H9 (cell line): ENCODE data around the gene JAK2. TPM values are rescaled to one million over a fixed set of nuclear protein-coding genes. Genes with fewer than 3 reads are reported as not detected.

Experiments used
- DNase-seq: peaks from one replicate; pipeline ENCODE4 v3.0.0-alpha.2; 2017
- H2AFZ ChIP-seq: one replicate; pipeline ENCODE4 v1.6.1; 2013; ENCODE audit warnings: mild to moderate bottlenecking, low read length, control low read depth, moderate library complexity
- H2AK5ac ChIP-seq: 2 replicates; pipeline ENCODE4 v1.6.1; 2013; ENCODE audit warnings: low read length, control low read depth, mixed read lengths; ENCODE audit not compliant: insufficient read length
- H2BK120ac ChIP-seq: one replicate; pipeline ENCODE4 v1.6.1; 2013; ENCODE audit warnings: low read depth, mild to moderate bottlenecking, low read length, control low read depth, inconsistent platforms; ENCODE audit not compliant: poor library complexity, severe bottlenecking
- H2BK12ac ChIP-seq: 2 replicates; pipeline ENCODE4 v1.6.1; 2013; ENCODE audit warnings: low read length, control low read depth, mixed read lengths, low read depth; ENCODE audit not compliant: insufficient read length
- H2BK15ac ChIP-seq: 2 replicates; pipeline ENCODE4 v1.6.1; 2013; ENCODE audit warnings: low read depth, low read length, control low read depth
- H2BK20ac ChIP-seq: one replicate; pipeline ENCODE4 v1.6.1; 2013; ENCODE audit warnings: low read depth, mild to moderate bottlenecking, low read length, control low read depth, inconsistent platforms; ENCODE audit not compliant: poor library complexity, severe bottlenecking
- H2BK5ac ChIP-seq: 2 replicates; pipeline ENCODE4 v1.6.1; 2013; ENCODE audit warnings: low read length, control low read depth, mixed read lengths; ENCODE audit not compliant: insufficient read length
- H3K14ac ChIP-seq: 2 replicates; pipeline ENCODE4 v1.6.1; 2013; ENCODE audit warnings: low read length, control low read depth; ENCODE audit not compliant: insufficient read depth
- H3K18ac ChIP-seq: 2 replicates; pipeline ENCODE4 v1.6.1; 2013; ENCODE audit warnings: low read depth, mild to moderate bottlenecking, mixed read lengths, low read length, control low read depth; ENCODE audit not compliant: insufficient read length
- H3K23ac ChIP-seq: 2 replicates; pipeline ENCODE4 v1.6.1; 2013; ENCODE audit warnings: low read length, control low read depth, mixed read lengths, low read depth; ENCODE audit not compliant: insufficient read length
- H3K23me2 ChIP-seq: 2 replicates; pipeline ENCODE4 v1.6.1; 2013; ENCODE audit warnings: low read depth, mild to moderate bottlenecking, mixed read lengths, low read length, control low read depth; ENCODE audit not compliant: insufficient read length, poor library complexity, severe bottlenecking
- H3K27ac ChIP-seq: 2 replicates; pipeline ENCODE4 v1.5.1; 2013; ENCODE audit warnings: low read length, control low read depth, mixed read lengths, low read depth; ENCODE audit not compliant: insufficient read length
- H3K27me3 ChIP-seq: 2 replicates; pipeline ENCODE4 v1.6.1; 2013; ENCODE audit warnings: low read length, control low read depth, inconsistent platforms; ENCODE audit not compliant: insufficient read depth
- H3K4ac ChIP-seq: 2 replicates; pipeline ENCODE4 v1.6.1; 2013; ENCODE audit warnings: low read depth, mild to moderate bottlenecking, control low read depth, inconsistent platforms, low read length, moderate library complexity
- H3K4me1 ChIP-seq: 2 replicates; pipeline ENCODE4 v1.6.1; 2013; ENCODE audit warnings: low read length, control low read depth, inconsistent platforms; ENCODE audit not compliant: insufficient read depth
- H3K4me2 ChIP-seq: 2 replicates; pipeline ENCODE4 v1.6.1; 2013; ENCODE audit warnings: low read length, control low read depth, mixed read lengths; ENCODE audit not compliant: insufficient read length, insufficient read depth
- H3K56ac ChIP-seq: 2 replicates; pipeline ENCODE4 v1.6.1; 2013; ENCODE audit warnings: low read depth, mild to moderate bottlenecking, mixed read lengths, low read length, control low read depth; ENCODE audit not compliant: insufficient read length
- H3K79me1 ChIP-seq: 2 replicates; pipeline ENCODE4 v1.6.1; 2013; ENCODE audit warnings: low read depth, mild to moderate bottlenecking, moderate library complexity, low read length, control low read depth, inconsistent platforms; ENCODE audit not compliant: insufficient read depth, poor library complexity, severe bottlenecking
- H3K79me2 ChIP-seq: 2 replicates; pipeline ENCODE4 v1.6.1; 2013; ENCODE audit warnings: low read length, control low read depth, inconsistent platforms; ENCODE audit not compliant: insufficient read depth
- H3K9ac ChIP-seq: 2 replicates; pipeline ENCODE4 v1.6.1; 2013; ENCODE audit warnings: low read length, control low read depth, mixed read lengths; ENCODE audit not compliant: insufficient read length; ENCODE audit errors: extremely low read depth
- H3K9me3 ChIP-seq: one replicate; pipeline ENCODE4 v1.6.1; 2013; ENCODE audit warnings: low read depth, low read length, inconsistent platforms; ENCODE audit not compliant: control insufficient read depth
- H3T11ph ChIP-seq: one replicate; pipeline ENCODE4 v1.6.1; 2013; ENCODE audit warnings: mild to moderate bottlenecking, low read length, control low read depth, inconsistent platforms
- H4K20me1 ChIP-seq: one replicate; pipeline ENCODE4 v1.6.1; 2013; ENCODE audit not compliant: control insufficient read depth, insufficient read length, insufficient read depth
- H4K5ac ChIP-seq: 2 replicates; pipeline ENCODE4 v1.6.1; 2013; ENCODE audit warnings: low read depth, mild to moderate bottlenecking, mixed read lengths, low read length, control low read depth; ENCODE audit not compliant: insufficient read length
- H4K8ac ChIP-seq: replicated peaks from 2 replicates; pipeline ENCODE4 v1.6.1; 2013; ENCODE audit warnings: low read length, control low read depth, mixed read lengths, low read depth; ENCODE audit not compliant: insufficient read length
- H4K91ac ChIP-seq: 2 replicates; pipeline ENCODE4 v1.6.1; 2013; ENCODE audit warnings: low read depth, mild to moderate bottlenecking, moderate library complexity, mixed read lengths, low read length, control low read depth; ENCODE audit not compliant: insufficient read length
- H3K27ac Mint-ChIP-seq, 3 experiments: 2 replicates in 2 of 3; 3 replicates in 1 of 3; pipeline ENCODE4 v1.8.0; 2020 to 2021; ENCODE audit warnings: mixed read lengths in 3 of 3, mild to moderate bottlenecking in 1 of 3, moderate library complexity in 1 of 3
- H3K27me3 Mint-ChIP-seq: 2 replicates; pipeline ENCODE4 v1.8.0; 2021; ENCODE audit warnings: low read depth, mild to moderate bottlenecking, moderate library complexity, mixed read lengths
- H3K36me3 Mint-ChIP-seq, 3 experiments: 2 replicates in 2 of 3; 3 replicates in 1 of 3; pipeline ENCODE4 v1.8.0; 2020 to 2021; ENCODE audit warnings: low read depth in 3 of 3, mixed read lengths in 3 of 3; ENCODE audit not compliant: insufficient read depth in 1 of 3
- H3K4me1 Mint-ChIP-seq, 2 experiments: 2 replicates each; pipeline ENCODE4 v1.8.0; 2020; ENCODE audit warnings: mixed read lengths in 2 of 2
- H3K4me3 Mint-ChIP-seq, 2 experiments: 2 replicates in 1 of 2; 3 replicates in 1 of 2; pipeline ENCODE4 v1.8.0; 2020 to 2021; ENCODE audit warnings: mild to moderate bottlenecking in 2 of 2, mixed read lengths in 2 of 2, moderate library complexity in 1 of 2
- H3K9me3 Mint-ChIP-seq, 2 experiments: 2 replicates in 1 of 2; 3 replicates in 1 of 2; pipeline ENCODE4 v1.8.0; 2020; ENCODE audit warnings: mild to moderate bottlenecking in 2 of 2, mixed read lengths in 2 of 2, moderate library complexity in 1 of 2
- CTCF ChIP-seq: fragments of 200-600 bp; sonication (generic); conservative IDR thresholded peaks from 3 replicates; pipeline ENCODE4 v1.8.0; 2021; ENCODE audit warnings: antibody characterized with exemption, mild to moderate bottlenecking
- WGBS: extraction: QIAGEN DNeasy Blood & Tissue Kit; methylation state at CpG from one replicate; pipeline ENCODE4 v1.1.7; 2013; ENCODE audit warnings: missing lambda C conversion rate, low lambda C conversion rate, mixed read lengths; ENCODE audit not compliant: insufficient read length; ENCODE audit errors: extremely low coverage; 5-methylcytosine and 5-hydroxymethylcytosine counted together
- total RNA-seq: library from RNA; stranded (reverse); gene quantifications from 2 replicates; pipeline ENCODE4 v1.2.1, GENCODE V29; 2021

JAK2 gene
- total RNA-seq, 1 experiment from 2014 or later, result 3.4 TPM

GRCh38 chr9:4979239-4979638, 5.8 kb upstream of the JAK2 start:
- no peaks in the 10 kb centered on the region for H3K79me1 ChIP-seq
- no peak overlapping the region for H3K23ac ChIP-seq
- Mint-ChIP-seq H3K9me3 (no peaks in the 10 kb centered on the region), H3K4me1 (peaks cover 6 to 8% of the 10 kb centered on the region in 2 experiments), H3K36me3 (no peaks in the 10 kb centered on the region), H3K27ac (no peak overlapping the region), H3K27me3 (peaks cover 1% of the 10 kb centered on the region), H3K4me3 (no peak overlapping the region)
- peaks cover 3% of the 10 kb centered on the region; the same call in 1 of the 2 replicates for H3K4me1 ChIP-seq
- no peak overlapping the region for H3K27ac ChIP-seq
- H2BK120ac ChIP-seq, result no peak overlapping the region
- H2AK5ac ChIP-seq, result no peak overlapping the region
- DNase-seq, result no peak
- no peak overlapping the region for H3K56ac ChIP-seq
- no peaks in the 10 kb centered on the region for H3K79me2 ChIP-seq
- H3K9me3 ChIP-seq, result no peaks in the 10 kb centered on the region
- H3K23me2 ChIP-seq, result no peaks in the 10 kb centered on the region
- H4K8ac ChIP-seq, result no peak overlapping the region
- no peak overlapping the region for H3K14ac ChIP-seq
- no peak overlapping the region for H3K9ac ChIP-seq
- no peak overlapping the region for H3K4me2 ChIP-seq
- no peak overlapping the region for H4K5ac ChIP-seq
- H4K20me1 ChIP-seq, result no peaks in the 10 kb centered on the region
- WGBS, result no CpG with 5 or more reads among the region's 2 CpGs
- H2AFZ ChIP-seq, result no peak overlapping the region
- H2BK12ac ChIP-seq, result no peak overlapping the region
- no peak overlapping the region for H3K18ac ChIP-seq
- no peak overlapping the region for H2BK5ac ChIP-seq
- H2BK20ac ChIP-seq, result no peak overlapping the region
- H3K27me3 ChIP-seq, result no peaks in the 10 kb centered on the region
- H2BK15ac ChIP-seq, result no peak overlapping the region
- H3T11ph ChIP-seq, result no peak overlapping the region
- no peak overlapping the region for H4K91ac ChIP-seq
- TF ChIP-seq CTCF, result no peak
- H3K4ac ChIP-seq, result no peak overlapping the region
